H1 (cell line): ENCODE data around the gene CROCC. TPM values are rescaled to one million over a fixed set of nuclear protein-coding genes. Genes with fewer than 3 reads are reported as not detected.

Source experiments
- CTCF ChIA-PET: fragments of 300-600 bp; sonication (Branson Sonifier 250); formaldehyde crosslinking; loops from one replicate; lab custom pipeline; 2021; ENCODE audit not compliant: partially characterized antibody; lab: Charles Lee
- POLR2A ChIA-PET: fragments of 300-600 bp; sonication (Branson Sonifier 250); formaldehyde crosslinking; loops from one replicate; lab custom pipeline; 2021; ENCODE audit warnings: inconsistent platforms; ENCODE audit not compliant: partially characterized antibody; lab: Charles Lee
- DNase-seq, 2 experiments: peaks; one replicate each; pipeline versions ENCODE4 v3.0.0 to v3.0.0-alpha.2; 2010 to 2022; ENCODE audit warnings: low spot score in 2 of 2, low read depth in 1 of 2, mixed read lengths in 1 of 2
- FAIRE-seq: peaks from 2 replicates; lab custom pipeline; 2011; peaks lifted over from hg19 to GRCh38; lab: Jason Lieb, UNC
- H2AFZ ChIP-seq: 2 replicates; pipeline ENCODE4 v1.8.1; 2012; ENCODE audit warnings: low read length, inconsistent platforms
- H2AK5ac ChIP-seq: 2 replicates; pipeline ENCODE4 v1.6.1; 2013; ENCODE audit warnings: low read depth, low read length
- H2BK120ac ChIP-seq: replicated peaks from 2 replicates; pipeline ENCODE3; 2013; ENCODE audit warnings: low read depth, low read length, inconsistent platforms
- H2BK12ac ChIP-seq: 2 replicates; pipeline ENCODE4 v1.6.1; 2013; ENCODE audit warnings: low read depth, low read length
- H2BK15ac ChIP-seq: 2 replicates; pipeline ENCODE4 v1.6.1; 2013; ENCODE audit warnings: low read length
- H2BK20ac ChIP-seq: 2 replicates; pipeline ENCODE4 v1.6.1; 2013; ENCODE audit warnings: low read length
- H2BK5ac ChIP-seq: 2 replicates; pipeline ENCODE4 v1.6.1; 2013; ENCODE audit warnings: low read depth, low read length
- H3K14ac ChIP-seq: 2 replicates; pipeline ENCODE4 v1.6.1; 2013; ENCODE audit warnings: inconsistent platforms; ENCODE audit not compliant: insufficient read length
- H3K18ac ChIP-seq: 2 replicates; pipeline ENCODE4 v1.6.1; 2013; ENCODE audit warnings: low read length; ENCODE audit errors: extremely low read depth
- H3K23ac ChIP-seq: 2 replicates; pipeline ENCODE4 v1.6.1; 2013; ENCODE audit warnings: inconsistent platforms; ENCODE audit not compliant: insufficient read length
- H3K23me2 ChIP-seq: 2 replicates; pipeline ENCODE4 v1.6.1; 2013; ENCODE audit warnings: low read depth, low read length
- H3K27ac ChIP-seq: 2 replicates; pipeline ENCODE4 v1.6.1; 2011; ENCODE audit warnings: low read depth, low read length, inconsistent platforms
- H3K27me3 ChIP-seq, 4 experiments: replicated peaks in 1 of 4; 1 replicate in 1 of 4; 2 replicates in 3 of 4; pipeline versions ENCODE4 v1.6.1 to v1.8.1; 2011 to 2013; ENCODE audit warnings: low read length in 3 of 4, mild to moderate bottlenecking in 3 of 4, inconsistent platforms in 2 of 4, mixed read lengths in 2 of 4, moderate library complexity in 1 of 4; ENCODE audit not compliant: control insufficient read depth in 3 of 4, insufficient read depth in 3 of 4; ENCODE audit errors: extremely low read depth in 1 of 4
- H3K36me3 ChIP-seq, 4 experiments: 2 replicates each; pipeline versions ENCODE4 v1.6.1 to v1.8.1; 2011 to 2013; ENCODE audit warnings: mild to moderate bottlenecking in 4 of 4, low read length in 3 of 4, moderate library complexity in 2 of 4, control low read depth in 1 of 4, inconsistent platforms in 1 of 4; ENCODE audit not compliant: insufficient read depth in 4 of 4, control insufficient read depth in 2 of 4
- H3K4ac ChIP-seq: replicated peaks from 2 replicates; pipeline ENCODE3; 2013; ENCODE audit warnings: low read length, low read depth, mixed read lengths, inconsistent platforms; ENCODE audit not compliant: insufficient read length
- H3K4me1 ChIP-seq, 4 experiments: replicated peaks in 1 of 4; 1 replicate in 1 of 4; 2 replicates in 3 of 4; pipeline versions ENCODE4 v1.6.1 to v1.8.1; 2011 to 2013; ENCODE audit warnings: low read length in 3 of 4, inconsistent platforms in 2 of 4, mixed read lengths in 1 of 4; ENCODE audit not compliant: insufficient read depth in 4 of 4, control insufficient read depth in 3 of 4
- H3K4me2 ChIP-seq, 2 experiments: 2 replicates each; pipeline versions ENCODE4 v1.6.1 to v1.8.1; 2011 to 2013; ENCODE audit warnings: low read depth in 2 of 2, low read length in 2 of 2, control low read depth in 1 of 2, inconsistent platforms in 1 of 2, mild to moderate bottlenecking in 1 of 2; ENCODE audit not compliant: insufficient read depth in 1 of 2
- H3K4me3 ChIP-seq, 4 experiments: fragments of 200-600, 300-600 bp in 1 of 4; sonication (generic), shearing (Covaris generic), sonication (Bioruptor Twin) in 1 of 4; 2 replicates each; pipeline versions ENCODE4 v1.5.1 to v1.8.1; 2011 to 2016; ENCODE audit warnings: low read length in 4 of 4, low read depth in 3 of 4, control low read depth in 2 of 4, inconsistent platforms in 2 of 4, mild to moderate bottlenecking in 2 of 4, mixed read lengths in 1 of 4, moderate library complexity in 1 of 4; ENCODE audit not compliant: insufficient read depth in 2 of 4; ENCODE audit errors: extremely low read depth in 1 of 4
- H3K56ac ChIP-seq: replicated peaks from 2 replicates; pipeline ENCODE3; 2013; ENCODE audit warnings: low read depth, mild to moderate bottlenecking, mixed read lengths, low read length, inconsistent platforms; ENCODE audit not compliant: insufficient read length
- H3K79me1 ChIP-seq: 2 replicates; pipeline ENCODE4 v1.6.1; 2013; ENCODE audit warnings: low read depth, low read length, control low read depth
- H3K79me2 ChIP-seq, 2 experiments: 2 replicates each; pipeline versions ENCODE4 v1.6.1 to v1.8.1; 2012 to 2013; ENCODE audit warnings: low read length in 2 of 2, mild to moderate bottlenecking in 2 of 2, inconsistent platforms in 1 of 2; ENCODE audit not compliant: insufficient read depth in 2 of 2, control insufficient read depth in 1 of 2
- H3K9ac ChIP-seq, 4 experiments: replicated peaks in 1 of 4; 1 replicate in 1 of 4; 2 replicates in 3 of 4; pipeline versions ENCODE4 v1.6.1 to v1.8.1; 2011 to 2013; ENCODE audit warnings: low read depth in 3 of 4, low read length in 3 of 4, control low read depth in 2 of 4, mild to moderate bottlenecking in 2 of 4, moderate library complexity in 2 of 4, inconsistent platforms in 1 of 4; ENCODE audit errors: extremely low read depth in 1 of 4
- H3K9me3 ChIP-seq, 2 experiments: 2 replicates each; pipeline versions ENCODE4 v1.6.1 to v1.8.1; 2012 to 2013; ENCODE audit warnings: mild to moderate bottlenecking in 2 of 2, moderate library complexity in 2 of 2, control low read depth in 1 of 2, inconsistent platforms in 1 of 2, low read depth in 1 of 2, low read length in 1 of 2, mixed read lengths in 1 of 2; ENCODE audit not compliant: insufficient read depth in 2 of 2
- H4K20me1 ChIP-seq, 2 experiments: replicated peaks in 1 of 2; 2 replicates each; pipeline versions ENCODE3 to v1.8.1; 2011 to 2013; ENCODE audit warnings: inconsistent platforms in 2 of 2, low read length in 2 of 2, mild to moderate bottlenecking in 1 of 2; ENCODE audit not compliant: insufficient read depth in 2 of 2, control insufficient read depth in 1 of 2
- H4K5ac ChIP-seq: 2 replicates; pipeline ENCODE4 v1.6.1; 2013; ENCODE audit warnings: low read length, low read depth, mixed read lengths, inconsistent platforms; ENCODE audit not compliant: insufficient read length
- H4K8ac ChIP-seq: 2 replicates; pipeline ENCODE4 v1.8.0; 2013; ENCODE audit warnings: mild to moderate bottlenecking, moderate library complexity, low read length, inconsistent platforms; ENCODE audit not compliant: insufficient read depth; ENCODE audit errors: extremely low read depth
- H4K91ac ChIP-seq: replicated peaks from 2 replicates; pipeline ENCODE3; 2013; ENCODE audit warnings: low read length, mixed read lengths, inconsistent platforms; ENCODE audit not compliant: insufficient read length
- CEBPB ChIP-seq: IDR thresholded peaks from 2 replicates; pipeline ENCODE4 v1.6.1; 2012; ENCODE audit warnings: low read depth, low read length
- CREB1 ChIP-seq: IDR thresholded peaks from 2 replicates; pipeline ENCODE4 v1.6.1; 2012; ENCODE audit warnings: inconsistent platforms
- CTBP2 ChIP-seq: IDR thresholded peaks from 2 replicates; pipeline ENCODE4 v1.7.0; 2011; ENCODE audit warnings: borderline replicate concordance, mild to moderate bottlenecking, moderate library complexity, mixed read lengths, low read length; ENCODE audit not compliant: insufficient read depth, insufficient read length
- JUND ChIP-seq: IDR thresholded peaks from 2 replicates; pipeline ENCODE4 v1.6.1; 2011; ENCODE audit warnings: mild to moderate bottlenecking, improper control_type of control experiment, low read length
- KDM4A ChIP-seq: IDR thresholded peaks from one replicate; pipeline ENCODE4 v1.7.1; 2012; ENCODE audit warnings: low read depth, mild to moderate bottlenecking, moderate library complexity, low read length, inconsistent platforms; ENCODE audit not compliant: severe bottlenecking
- RNF2 ChIP-seq: fragments of 200-900, 300-1000 bp; sonication (generic); IDR thresholded peaks from 2 replicates; pipeline ENCODE4 v1.7.1; 2016; ENCODE audit warnings: borderline replicate concordance, low read depth, mild to moderate bottlenecking, antibody characterized with exemption, low read length; ENCODE audit not compliant: poor library complexity, severe bottlenecking; ENCODE audit errors: missing control alignments
- SP2 ChIP-seq: IDR thresholded peaks from 2 replicates; pipeline ENCODE4 v1.6.1; 2012; ENCODE audit warnings: mild to moderate bottlenecking, low read length, inconsistent platforms
- WGBS, 2 experiments: shearing (Covaris generic) in 1 of 2; methylation state at CpG; one replicate each; pipeline versions ENCODE4 v1.1.6 to v1.1.7; 2013 to 2015; ENCODE audit warnings: low lambda C conversion rate in 2 of 2, mixed read lengths in 2 of 2, inconsistent platforms in 1 of 2, low coverage in 1 of 2, missing lambda C conversion rate in 1 of 2; ENCODE audit not compliant: insufficient replicate concordance in 2 of 2, insufficient coverage in 1 of 2, insufficient read length in 1 of 2; ENCODE audit errors: extremely low coverage in 1 of 2, missing lambda C conversion rate in 1 of 2; 5-methylcytosine and 5-hydroxymethylcytosine counted together
- polyA plus RNA-seq, 7 experiments: library from polyadenylated mRNA; depleted of rRNA in 3 of 7; stranded (reverse) in 5 of 7; unstranded in 2 of 7; fragments of >200 nt in 5 of 7; fragments of 200-250 nt in 2 of 7; gene quantifications; 1 replicate in 5 of 7; 2 replicates in 1 of 7; 4 replicates in 1 of 7; pipeline versions ENCODE4 v1.2.1 to v1.2.3, GENCODE V29; 2011 to 2013; ENCODE audit warnings: missing spikeins in 2 of 7, mixed read lengths in 2 of 7
- total RNA-seq: library from RNA; stranded (reverse); fragmentation: NEBNext Ultra II Directional; extraction: Animal tissue kit (Norgen Biotek cat#: 25700); gene quantifications from 2 replicates; pipeline ENCODE4 v1.2.1, GENCODE V29; 2021
- TF ChIP-seq, protein P1 (sequence below): IDR thresholded peaks from 2 replicates; pipeline ENCODE4 v1.6.1; 2012; ENCODE audit warnings: inconsistent platforms

The CROCC gene
- total and polyA plus RNA-seq, 2 of the 8 experiments (the other 6 are each of a cell fraction or from before 2014, with no cell fraction given) = 12.1 to 39.5 TPM

GRCh38 chr1:16907870-16908758 lies 13.6 kb upstream of the CROCC start:
- H4K5ac ChIP-seq = no peak overlapping the region
- H3K4me1 ChIP-seq = peaks cover 0 to 3% (median 0%) of the 10 kb centered on the region in 4 experiments; a peak in 3 of 7 replicates
- no peak overlapping the region for H2BK15ac ChIP-seq
- H3K4me2 ChIP-seq = no peak overlapping the region
- no peak overlapping the region for H2BK120ac ChIP-seq
- FAIRE-seq = no peak
- H3K9me3 ChIP-seq = peaks cover 0 to 3% of the 10 kb centered on the region in 2 experiments; a peak in 1 of 4 replicates
- no peaks in the 10 kb centered on the region for H4K20me1 ChIP-seq
- H3K27ac ChIP-seq = no peak overlapping the region
- H3K79me2 ChIP-seq = no peaks in the 10 kb centered on the region
- H3K23me2 ChIP-seq = peaks cover 4% of the 10 kb centered on the region; the same call in 1 of the 2 replicates
- no peak overlapping the region for H2AFZ ChIP-seq
- no peaks in the 10 kb centered on the region for H3K79me1 ChIP-seq
- CTCF ChIA-PET = no interaction called here
- no peak overlapping the region for H3K4ac ChIP-seq
- no peak overlapping the region for H3K9ac ChIP-seq
- no peak overlapping the region for H4K8ac ChIP-seq
- no peaks in the 10 kb centered on the region for H3K27me3 ChIP-seq
- no peak for TF ChIP-seq JUND
- TF ChIP-seq, protein P1, sequence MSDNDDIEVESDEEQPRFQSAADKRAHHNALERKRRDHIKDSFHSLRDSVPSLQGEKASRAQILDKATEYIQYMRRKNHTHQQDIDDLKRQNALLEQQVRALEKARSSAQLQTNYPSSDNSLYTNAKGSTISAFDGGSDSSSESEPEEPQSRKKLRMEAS = no peak
- no peak for TF ChIP-seq KDM4A
- no peak for TF ChIP-seq CREB1
- TF ChIP-seq CTBP2 = no peak
- no peak for TF ChIP-seq RNF2
- TF ChIP-seq SP2 = no peak
- TF ChIP-seq CEBPB = no peak
- TF ChIP-seq, all 59 proteins: peak for 0
- Histone ChIP-seq H3K14ac (no peak overlapping the region), H3K56ac (no peak overlapping the region), H2BK12ac (no peak overlapping the region), H3K4me3 (no peak overlapping the region), H2BK20ac (no peak overlapping the region), H2AK5ac (no peak overlapping the region), H4K91ac (no peak overlapping the region), H3K23ac (no peak overlapping the region), H3K18ac (no peak overlapping the region), H2BK5ac (peak overlapping the region; percentile 52; the same call in 1 of the 2 replicates), H3K36me3 (no peaks in the 10 kb centered on the region)
- no peak for DNase-seq
- WGBS, 2 experiments = 82% methylated on average over 15 of the region's 15 CpGs; no CpG with 5 or more reads in 1 of the 2 experiments
- POLR2A ChIA-PET = interaction anchor here (1.2 kb wide), 1 partner anchor 13 kb away, joined by 3 read pairs; the partner anchor contains the start of gene CROCC
